Smooth muscle cell (in vitro differentiated cells): ENCODE measurements around the gene NDRG4. TPM values are rescaled to one million over a fixed set of nuclear protein-coding genes. Genes with fewer than 3 reads are reported as not detected.

ENCODE experiments used
- DNase-seq: peaks from one replicate; lab custom pipeline; 2025; ENCODE audit not compliant: unreplicated experiment; lab: John Stamatoyannopoulos, UW
- H2AFZ ChIP-seq: fragments of 200-600 bp; sonication (generic); 2 replicates; pipeline ENCODE4 v1.6.0; 2016; ENCODE audit warnings: antibody characterized with exemption, low read depth, mild to moderate bottlenecking
- H3F3A ChIP-seq: fragments of 200-600 bp; sonication (generic); 2 replicates; pipeline ENCODE4 v1.6.0; 2017; ENCODE audit warnings: antibody characterized with exemption, low read depth
- H3K27ac ChIP-seq: fragments of 200-600 bp; sonication (generic); 2 replicates; pipeline ENCODE4 v1.5.1; 2016; ENCODE audit warnings: low read depth, mild to moderate bottlenecking
- H3K27me3 ChIP-seq: fragments of 200-600 bp; sonication (generic); 2 replicates; pipeline ENCODE4 v1.6.1; 2016; ENCODE audit warnings: low read depth, mild to moderate bottlenecking
- H3K36me3 ChIP-seq: fragments of 200-600 bp; sonication (generic); 2 replicates; pipeline ENCODE4 v1.5.1; 2016; ENCODE audit warnings: low read depth
- H3K4me1 ChIP-seq: fragments of 200-600 bp; sonication (generic); 2 replicates; pipeline ENCODE4 v1.5.1; 2016; ENCODE audit warnings: low read depth
- H3K4me2 ChIP-seq: fragments of 200-600 bp; sonication (generic); 2 replicates; pipeline ENCODE4 v1.6.0; 2016; ENCODE audit warnings: mild to moderate bottlenecking
- H3K4me3 ChIP-seq: fragments of 200-600 bp; sonication (generic); 2 replicates; pipeline ENCODE4 v1.5.1; 2016; ENCODE audit warnings: mild to moderate bottlenecking
- H3K79me2 ChIP-seq: fragments of 200-600 bp; sonication (generic); 2 replicates; pipeline ENCODE4 v1.6.0; 2016; ENCODE audit warnings: low read depth, mild to moderate bottlenecking
- H3K9ac ChIP-seq: fragments of 200-600 bp; sonication (generic); 2 replicates; pipeline ENCODE4 v1.6.0; 2016; ENCODE audit warnings: low read depth
- H3K9me3 ChIP-seq: fragments of 200-600 bp; sonication (generic); replicated peaks from 2 replicates; pipeline ENCODE4 v1.5.1; 2016; ENCODE audit warnings: low read depth
- H4K20me1 ChIP-seq: fragments of 200-600 bp; sonication (generic); 2 replicates; pipeline ENCODE4 v1.6.0; 2016; ENCODE audit warnings: low read depth
- CTCF ChIP-seq: fragments of 200-600 bp; sonication (generic); IDR thresholded peaks from 2 replicates; pipeline ENCODE4 v1.5.1; 2017; ENCODE audit warnings: borderline replicate concordance, mild to moderate bottlenecking, antibody characterized with exemption; ENCODE audit not compliant: insufficient read depth, poor library complexity, severe bottlenecking
- WGBS: methylation state at CpG from one replicate; pipeline ENCODE4 v1.1.7; 2016; ENCODE audit warnings: low lambda C conversion rate; 5-methylcytosine and 5-hydroxymethylcytosine counted together
- polyA plus RNA-seq: library from polyadenylated mRNA; unstranded; fragments of >200 nt; fragmentation: Nextera tagmentation; extraction: Ambion mirVana; gene quantifications from 2 replicates; pipeline ENCODE4 v1.2.1, GENCODE V29; 2016
- total RNA-seq: library from RNA; depleted of rRNA; stranded (reverse); fragments of >200 nt; gene quantifications from 2 replicates; pipeline ENCODE4 v1.2.3, GENCODE V29; 2014

Gene NDRG4
- total and polyA plus RNA-seq, 2 experiments from 2014 or later: 9.9 to 23.0 TPM

DNA sequence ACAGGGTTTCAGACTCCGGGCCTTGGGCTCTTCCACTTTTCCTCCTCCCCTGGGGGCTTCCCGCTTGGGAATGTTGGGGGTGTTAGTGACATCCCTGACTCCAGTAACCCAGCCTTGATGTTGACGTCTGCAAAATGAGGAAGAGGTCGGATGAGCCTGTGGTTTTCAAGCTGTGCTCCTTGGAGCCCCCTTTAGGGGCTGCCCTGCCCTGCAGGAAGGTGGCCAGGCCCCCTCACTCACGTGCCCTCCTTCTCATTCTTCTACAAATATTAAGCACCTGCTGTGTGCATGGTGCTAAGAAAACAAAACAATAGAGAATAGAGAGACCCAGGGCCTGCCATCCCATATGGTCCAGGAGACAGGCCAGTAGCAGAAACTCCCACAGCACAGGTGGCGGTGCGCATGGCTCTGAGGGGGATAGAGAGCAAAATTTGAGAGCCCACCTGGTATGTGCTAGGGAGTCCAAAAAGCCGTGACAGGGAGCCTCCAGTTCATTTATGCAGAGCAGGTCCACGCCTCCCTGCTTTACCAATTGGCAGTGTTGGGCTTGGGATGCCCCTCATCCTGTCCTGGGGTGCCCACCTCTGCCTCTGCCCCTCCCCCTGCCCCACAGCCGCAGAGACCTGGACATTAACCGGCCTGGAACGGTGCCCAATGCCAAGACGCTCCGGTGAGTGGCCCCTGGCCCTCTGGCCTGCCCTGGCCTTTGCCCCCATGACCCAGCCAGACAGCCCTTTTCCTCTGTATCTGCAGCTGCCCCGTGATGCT lies 7.4 kb downstream of the NDRG4 start:
- no peak overlapping the region for H3K4me3 ChIP-seq
- H3K4me1 ChIP-seq: no peaks in the 10 kb centered on the region
- H4K20me1 ChIP-seq: no peaks in the 10 kb centered on the region
- DNase-seq: no peak
- H3K27ac ChIP-seq: no peak overlapping the region
- H3K4me2 ChIP-seq: no peak overlapping the region
- TF ChIP-seq CTCF: no peak
- H3K79me2 ChIP-seq: no peaks in the 10 kb centered on the region
- 89% methylated on average over 15 of the region's 15 CpGs for WGBS
- H3K9ac ChIP-seq: no peak overlapping the region
- H3K36me3 ChIP-seq: no peaks in the 10 kb centered on the region
- H3F3A ChIP-seq: no peaks in the 10 kb centered on the region
- H3K27me3 ChIP-seq: no peaks in the 10 kb centered on the region
- H2AFZ ChIP-seq: no peak overlapping the region
- H3K9me3 ChIP-seq: no peaks in the 10 kb centered on the region

DNA sequence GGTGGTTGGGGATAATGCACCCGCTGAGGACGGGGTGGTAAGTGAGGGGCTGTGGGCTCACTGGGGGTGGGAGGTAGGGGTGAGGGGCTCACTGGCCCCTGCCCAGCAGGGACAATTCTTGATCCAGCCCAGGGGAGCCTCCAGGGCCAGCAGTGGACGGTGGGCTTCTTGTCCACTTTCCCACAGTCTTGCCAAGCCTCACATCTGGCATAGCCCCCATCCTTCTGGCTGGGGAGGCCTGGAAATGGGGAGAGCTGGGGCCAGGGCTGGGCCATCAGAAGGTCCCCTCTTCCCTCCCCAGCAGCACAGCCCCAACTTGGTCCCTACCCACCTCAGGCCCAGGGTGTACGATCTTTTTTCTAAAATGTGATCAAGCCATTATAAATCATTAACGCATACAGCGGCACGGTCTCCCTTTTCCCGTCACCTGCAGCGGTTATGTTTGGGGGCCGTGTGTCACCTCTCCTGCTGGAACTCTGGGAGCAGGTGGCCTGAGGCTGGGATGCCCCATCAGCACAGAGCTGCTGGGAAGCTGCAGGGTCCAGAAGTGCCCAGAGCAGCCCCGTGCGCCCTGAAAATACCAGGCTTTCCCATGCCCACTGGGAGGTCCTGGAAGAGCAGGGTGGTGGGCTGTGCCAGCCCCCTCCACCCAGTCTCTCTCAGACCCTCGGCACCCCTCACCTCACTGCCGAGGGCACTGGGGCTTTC lies 8.2 kb downstream of the NDRG4 start:
- H3F3A ChIP-seq: no peaks in the 10 kb centered on the region
- no peak for DNase-seq
- no peak overlapping the region for H3K9ac ChIP-seq
- no peak overlapping the region for H3K4me3 ChIP-seq
- H3K27ac ChIP-seq: no peak overlapping the region
- H3K36me3 ChIP-seq: no peaks in the 10 kb centered on the region
- WGBS: 96% methylated on average over 14 of the region's 14 CpGs
- H2AFZ ChIP-seq: no peak overlapping the region
- no peaks in the 10 kb centered on the region for H3K4me1 ChIP-seq
- no peak for TF ChIP-seq CTCF
- no peak overlapping the region for H3K4me2 ChIP-seq
- no peaks in the 10 kb centered on the region for H3K9me3 ChIP-seq
- no peaks in the 10 kb centered on the region for H4K20me1 ChIP-seq
- H3K79me2 ChIP-seq: no peaks in the 10 kb centered on the region
- no peaks in the 10 kb centered on the region for H3K27me3 ChIP-seq

GRCh38 chr16:58508671-58509251 lies 8.8 kb downstream of the NDRG4 start:
- H3K27ac ChIP-seq: no peak overlapping the region
- no peak overlapping the region for H2AFZ ChIP-seq
- no peak for TF ChIP-seq CTCF
- no peaks in the 10 kb centered on the region for H3K4me1 ChIP-seq
- no peaks in the 10 kb centered on the region for H3K36me3 ChIP-seq
- no peak for DNase-seq
- H3K4me2 ChIP-seq: no peak overlapping the region
- no peak overlapping the region for H3K4me3 ChIP-seq
- H3K9ac ChIP-seq: no peak overlapping the region
- no peaks in the 10 kb centered on the region for H3K9me3 ChIP-seq
- no peaks in the 10 kb centered on the region for H3F3A ChIP-seq
- H3K27me3 ChIP-seq: no peaks in the 10 kb centered on the region
- H4K20me1 ChIP-seq: no peaks in the 10 kb centered on the region
- WGBS: 90% methylated on average over 5 of the region's 5 CpGs
- no peaks in the 10 kb centered on the region for H3K79me2 ChIP-seq
